GM18870 (cell line): ENCODE measurements around the gene PEMT.
"Not testable (repeated sequence)": the region's sequence is repeated elsewhere in the genome, so short reads cannot be mapped to it uniquely, and the experiment has no call there.

Source experiments
- ATAC-seq: cut with Tn5 transposase; IDR thresholded peaks from one replicate; pipeline ENCODE4 v1.9.1; 2021; ENCODE audit warnings: moderate library complexity; ENCODE audit not compliant: unreplicated experiment

PEMT gene

GRCh38 chr17:17491546-17491988 lies 99.9 kb downstream of the PEMT start:
- no peak for ATAC-seq

GRCh38 chr17:17491031-17491471 lies 100.5 kb downstream of the PEMT start:
- no peak for ATAC-seq

- ATAC-seq: no peak
Measured at GRCh38 chr17:17487998-17488397, 103.5 kb downstream of the PEMT start.

GRCh38 chr17:17486416-17486815 lies 105.1 kb downstream of the PEMT start:
- ATAC-seq: not testable (repeated sequence)

- no peak for ATAC-seq
Measured at GRCh38 chr17:17485420-17485819, 106.1 kb downstream of the PEMT start.

- no peak for ATAC-seq
Measured at GRCh38 chr17:17484451-17484899, 107.0 kb downstream of the PEMT start.

- no peak for ATAC-seq
Measured at GRCh38 chr17:17481860-17482259, 109.6 kb downstream of the PEMT start.

GRCh38 chr17:17480593-17481148 lies 110.8 kb downstream of the PEMT start:
- ATAC-seq: no peak

GRCh38 chr17:17479209-17479608 lies 112.3 kb downstream of the PEMT start:
- no peak for ATAC-seq

- ATAC-seq: no peak
Measured at GRCh38 chr17:17476865-17477467, 114.5 kb downstream of the PEMT start, which contains the start of gene MED9. Gene MED9 (plus strand): TSS chr17:17477000. CDS start chr17:17477042, 42 bp downstream.

- no peak for ATAC-seq
Measured at GRCh38 chr17:17474341-17474740, 117.2 kb downstream of the PEMT start.

GRCh38 chr17:17472333-17472920 lies 119.1 kb downstream of the PEMT start:
- no peak for ATAC-seq

- ATAC-seq: no peak
Measured at GRCh38 chr17:17469996-17470395, 121.5 kb downstream of the PEMT start.

GRCh38 chr17:17469358-17469757 lies 122.2 kb downstream of the PEMT start:
- no peak for ATAC-seq

- ATAC-seq: no peak
Measured at GRCh38 chr17:17468217-17469010, 123.1 kb downstream of the PEMT start.

GRCh38 chr17:17467720-17468119 lies 123.8 kb downstream of the PEMT start:
- no peak for ATAC-seq

- ATAC-seq: no peak
Measured at GRCh38 chr17:17467016-17467415, 124.5 kb downstream of the PEMT start.

GRCh38 chr17:17466511-17466910 lies 125.0 kb downstream of the PEMT start:
- no peak for ATAC-seq

GRCh38 chr17:17465878-17466277 lies 125.6 kb downstream of the PEMT start:
- ATAC-seq: not testable (repeated sequence)

- ATAC-seq: no peak
Measured at GRCh38 chr17:17463821-17464220, 127.7 kb downstream of the PEMT start.

GRCh38 chr17:17462048-17462824 lies 129.3 kb downstream of the PEMT start:
- no peak for ATAC-seq
